Neural cell (in vitro differentiated cells): Measurements from ENCODE around the gene GALNT8. TPM values are rescaled to one million over a fixed set of nuclear protein-coding genes. Genes with fewer than 3 reads are reported as not detected.

Experiments used
- H2AFZ ChIP-seq: fragments of 200-600, 300-800 bp; sonication (generic), shearing (Covaris generic); 2 replicates; pipeline ENCODE4 v1.6.0; 2014; ENCODE audit warnings: low read depth, mild to moderate bottlenecking, antibody characterized with exemption, low read length, moderate library complexity
- H3F3A ChIP-seq: fragments of 200-600 bp; shearing (Covaris generic); 2 replicates; pipeline ENCODE4 v1.6.1; 2016; ENCODE audit warnings: mild to moderate bottlenecking, moderate library complexity, mixed read lengths, antibody characterized with exemption, low read length; ENCODE audit not compliant: insufficient read depth, poor library complexity, severe bottlenecking
- H3K27ac ChIP-seq: fragments of 200-600, 300-800 bp; sonication (generic), shearing (Covaris generic); 2 replicates; pipeline ENCODE4 v1.5.1; 2014; ENCODE audit warnings: mild to moderate bottlenecking, low read length, moderate library complexity
- H3K27me3 ChIP-seq: fragments of 300-800, 200-600 bp; sonication (generic), shearing (Covaris generic); 2 replicates; pipeline ENCODE4 v1.6.0; 2014; ENCODE audit warnings: mild to moderate bottlenecking, low read depth, low read length, moderate library complexity; ENCODE audit not compliant: insufficient read depth
- H3K36me3 ChIP-seq: fragments of 300-800, 200-600 bp; sonication (generic), shearing (Covaris generic); 2 replicates; pipeline ENCODE4 v1.5.1; 2014; ENCODE audit warnings: mild to moderate bottlenecking, antibody characterized with exemption, low read length, moderate library complexity; ENCODE audit not compliant: insufficient read depth
- H3K4me2 ChIP-seq: fragments of 300-800, 200-600 bp; sonication (generic), shearing (Covaris generic); 2 replicates; pipeline ENCODE4 v1.6.0; 2014; ENCODE audit warnings: mild to moderate bottlenecking, low read length
- H3K4me3 ChIP-seq: fragments of 300-800, 200-600 bp; sonication (generic), shearing (Covaris generic); 2 replicates; pipeline ENCODE4 v1.5.1; 2014; ENCODE audit warnings: mild to moderate bottlenecking, low read length, moderate library complexity
- H3K79me2 ChIP-seq: fragments of 200-600 bp; shearing (Covaris generic); replicated peaks from 2 replicates; pipeline ENCODE4 v1.6.0; 2014; ENCODE audit warnings: mild to moderate bottlenecking, low read length, moderate library complexity; ENCODE audit not compliant: insufficient read depth
- H3K9ac ChIP-seq: fragments of 300-800, 200-600 bp; sonication (generic), shearing (Covaris generic); 2 replicates; pipeline ENCODE4 v1.6.1; 2016; ENCODE audit warnings: mild to moderate bottlenecking, low read length, mixed read lengths
- H3K9me2 ChIP-seq: fragments of 200-600 bp; shearing (Covaris generic); 2 replicates; pipeline ENCODE4 v1.6.1; 2016; ENCODE audit warnings: mild to moderate bottlenecking, low read length, mixed read lengths; ENCODE audit not compliant: insufficient read depth
- H3K9me3 ChIP-seq: fragments of 200-600, 300-800 bp; sonication (generic), shearing (Covaris generic); 2 replicates; pipeline ENCODE4 v1.6.1; 2016; ENCODE audit warnings: mild to moderate bottlenecking, mixed run types, low read length, moderate library complexity, mixed read lengths
- H4K20me1 ChIP-seq: fragments of 200-600 bp; shearing (Covaris generic); 2 replicates; pipeline ENCODE4 v1.6.1; 2016; ENCODE audit warnings: mild to moderate bottlenecking, mixed run types; ENCODE audit not compliant: insufficient read depth
- EP300 ChIP-seq: fragments of 450-650 bp; conservative IDR thresholded peaks from 2 replicates; pipeline ENCODE4 v1.6.1; 2014; ENCODE audit warnings: antibody characterized with exemption, mild to moderate bottlenecking, moderate library complexity; ENCODE audit not compliant: poor library complexity, severe bottlenecking
- EZH2 ChIP-seq: fragments of 200-600, 300-800 bp; shearing (Covaris generic), sonication (generic); IDR thresholded peaks from 2 replicates; pipeline ENCODE4 v1.6.1; 2014; ENCODE audit warnings: antibody characterized with exemption, low read length, borderline replicate concordance, mild to moderate bottlenecking; ENCODE audit not compliant: insufficient read depth, poor library complexity, severe bottlenecking
- MXI1 ChIP-seq: fragments of 450-650 bp; conservative IDR thresholded peaks from 2 replicates; pipeline ENCODE4 v1.6.1; 2014; ENCODE audit warnings: antibody characterized with exemption, mild to moderate bottlenecking; ENCODE audit not compliant: poor library complexity, severe bottlenecking
- POLR2AphosphoS5 ChIP-seq: IDR thresholded peaks from 2 replicates; pipeline ENCODE4 v1.6.1; 2012
- RAD21 ChIP-seq: fragments of 450-650 bp; conservative IDR thresholded peaks from 2 replicates; pipeline ENCODE4 v1.6.1; 2014; ENCODE audit warnings: antibody characterized with exemption, mild to moderate bottlenecking, moderate library complexity
- SMC3 ChIP-seq: fragments of 450-650 bp; conservative IDR thresholded peaks from 2 replicates; pipeline ENCODE4 v1.6.1; 2014; ENCODE audit warnings: antibody characterized with exemption, mild to moderate bottlenecking, moderate library complexity; ENCODE audit not compliant: poor library complexity
- TAF1 ChIP-seq: IDR thresholded peaks from 2 replicates; pipeline ENCODE4 v1.6.1; 2012; ENCODE audit warnings: low read depth
- polyA plus RNA-seq: library from polyadenylated mRNA; depleted of rRNA; stranded (reverse); fragments of >200 nt; gene quantifications from 2 replicates; pipeline ENCODE4 v1.2.3, GENCODE V29; 2014
- TF ChIP-seq, protein P1 (sequence below): IDR thresholded peaks from 2 replicates; pipeline ENCODE4 v1.6.1; 2012; ENCODE audit warnings: borderline replicate concordance
- TF ChIP-seq, protein P2 (sequence below): fragments of 450-650 bp; IDR thresholded peaks from 2 replicates; pipeline ENCODE4 v1.5.1; 2014; ENCODE audit warnings: antibody characterized with exemption, mild to moderate bottlenecking, moderate library complexity; ENCODE audit not compliant: poor library complexity, severe bottlenecking

Gene GALNT8
- polyA plus RNA-seq, 1 donor from 2014 or later = 25.8 TPM

DNA sequence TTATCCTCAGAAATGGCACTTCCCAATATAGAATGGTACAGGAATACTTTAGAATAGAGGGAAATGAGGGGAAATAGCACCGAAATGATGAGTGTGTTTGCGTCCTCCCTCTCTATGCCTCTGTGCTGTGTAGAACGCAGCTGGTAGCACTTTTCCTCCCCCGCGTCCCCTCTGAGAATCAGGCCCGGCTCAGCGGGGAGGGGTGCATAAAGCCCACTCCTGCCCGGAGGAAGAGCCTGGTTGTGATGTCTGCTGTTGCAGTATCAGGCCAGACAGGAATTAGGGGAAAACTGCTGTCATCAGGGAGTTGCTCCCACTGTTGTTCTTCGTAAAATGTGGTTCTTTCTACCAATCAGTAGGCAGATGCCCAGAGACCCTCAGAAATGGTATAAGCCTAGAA is 76.0 kb downstream of the GALNT8 start:
- H2AFZ ChIP-seq = no peak overlapping the region
- TF ChIP-seq, protein P1, sequence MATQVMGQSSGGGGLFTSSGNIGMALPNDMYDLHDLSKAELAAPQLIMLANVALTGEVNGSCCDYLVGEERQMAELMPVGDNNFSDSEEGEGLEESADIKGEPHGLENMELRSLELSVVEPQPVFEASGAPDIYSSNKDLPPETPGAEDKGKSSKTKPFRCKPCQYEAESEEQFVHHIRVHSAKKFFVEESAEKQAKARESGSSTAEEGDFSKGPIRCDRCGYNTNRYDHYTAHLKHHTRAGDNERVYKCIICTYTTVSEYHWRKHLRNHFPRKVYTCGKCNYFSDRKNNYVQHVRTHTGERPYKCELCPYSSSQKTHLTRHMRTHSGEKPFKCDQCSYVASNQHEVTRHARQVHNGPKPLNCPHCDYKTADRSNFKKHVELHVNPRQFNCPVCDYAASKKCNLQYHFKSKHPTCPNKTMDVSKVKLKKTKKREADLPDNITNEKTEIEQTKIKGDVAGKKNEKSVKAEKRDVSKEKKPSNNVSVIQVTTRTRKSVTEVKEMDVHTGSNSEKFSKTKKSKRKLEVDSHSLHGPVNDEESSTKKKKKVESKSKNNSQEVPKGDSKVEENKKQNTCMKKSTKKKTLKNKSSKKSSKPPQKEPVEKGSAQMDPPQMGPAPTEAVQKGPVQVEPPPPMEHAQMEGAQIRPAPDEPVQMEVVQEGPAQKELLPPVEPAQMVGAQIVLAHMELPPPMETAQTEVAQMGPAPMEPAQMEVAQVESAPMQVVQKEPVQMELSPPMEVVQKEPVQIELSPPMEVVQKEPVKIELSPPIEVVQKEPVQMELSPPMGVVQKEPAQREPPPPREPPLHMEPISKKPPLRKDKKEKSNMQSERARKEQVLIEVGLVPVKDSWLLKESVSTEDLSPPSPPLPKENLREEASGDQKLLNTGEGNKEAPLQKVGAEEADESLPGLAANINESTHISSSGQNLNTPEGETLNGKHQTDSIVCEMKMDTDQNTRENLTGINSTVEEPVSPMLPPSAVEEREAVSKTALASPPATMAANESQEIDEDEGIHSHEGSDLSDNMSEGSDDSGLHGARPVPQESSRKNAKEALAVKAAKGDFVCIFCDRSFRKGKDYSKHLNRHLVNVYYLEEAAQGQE = no peak
- TF ChIP-seq MXI1 (no peak), TAF1 (no peak), SMC3 (no peak), EZH2 (no peak), EP300 (no peak), POLR2AphosphoS5 (no peak), RAD21 (no peak)
- TF ChIP-seq, protein P2, sequence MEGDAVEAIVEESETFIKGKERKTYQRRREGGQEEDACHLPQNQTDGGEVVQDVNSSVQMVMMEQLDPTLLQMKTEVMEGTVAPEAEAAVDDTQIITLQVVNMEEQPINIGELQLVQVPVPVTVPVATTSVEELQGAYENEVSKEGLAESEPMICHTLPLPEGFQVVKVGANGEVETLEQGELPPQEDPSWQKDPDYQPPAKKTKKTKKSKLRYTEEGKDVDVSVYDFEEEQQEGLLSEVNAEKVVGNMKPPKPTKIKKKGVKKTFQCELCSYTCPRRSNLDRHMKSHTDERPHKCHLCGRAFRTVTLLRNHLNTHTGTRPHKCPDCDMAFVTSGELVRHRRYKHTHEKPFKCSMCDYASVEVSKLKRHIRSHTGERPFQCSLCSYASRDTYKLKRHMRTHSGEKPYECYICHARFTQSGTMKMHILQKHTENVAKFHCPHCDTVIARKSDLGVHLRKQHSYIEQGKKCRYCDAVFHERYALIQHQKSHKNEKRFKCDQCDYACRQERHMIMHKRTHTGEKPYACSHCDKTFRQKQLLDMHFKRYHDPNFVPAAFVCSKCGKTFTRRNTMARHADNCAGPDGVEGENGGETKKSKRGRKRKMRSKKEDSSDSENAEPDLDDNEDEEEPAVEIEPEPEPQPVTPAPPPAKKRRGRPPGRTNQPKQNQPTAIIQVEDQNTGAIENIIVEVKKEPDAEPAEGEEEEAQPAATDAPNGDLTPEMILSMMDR = no peak
- H3K36me3 ChIP-seq = peaks cover 13% of the 10 kb centered on the region
- H3K27me3 ChIP-seq = no peaks in the 10 kb centered on the region
- no peaks in the 10 kb centered on the region for H3F3A ChIP-seq
- no peaks in the 10 kb centered on the region for H3K79me2 ChIP-seq
- H3K9ac ChIP-seq = no peak overlapping the region
- H4K20me1 ChIP-seq = no peaks in the 10 kb centered on the region
- no peaks in the 10 kb centered on the region for H3K9me3 ChIP-seq
- no peak overlapping the region for H3K27ac ChIP-seq
- no peaks in the 10 kb centered on the region for H3K9me2 ChIP-seq
- H3K4me3 ChIP-seq = no peak overlapping the region
- no peak overlapping the region for H3K4me2 ChIP-seq

DNA sequence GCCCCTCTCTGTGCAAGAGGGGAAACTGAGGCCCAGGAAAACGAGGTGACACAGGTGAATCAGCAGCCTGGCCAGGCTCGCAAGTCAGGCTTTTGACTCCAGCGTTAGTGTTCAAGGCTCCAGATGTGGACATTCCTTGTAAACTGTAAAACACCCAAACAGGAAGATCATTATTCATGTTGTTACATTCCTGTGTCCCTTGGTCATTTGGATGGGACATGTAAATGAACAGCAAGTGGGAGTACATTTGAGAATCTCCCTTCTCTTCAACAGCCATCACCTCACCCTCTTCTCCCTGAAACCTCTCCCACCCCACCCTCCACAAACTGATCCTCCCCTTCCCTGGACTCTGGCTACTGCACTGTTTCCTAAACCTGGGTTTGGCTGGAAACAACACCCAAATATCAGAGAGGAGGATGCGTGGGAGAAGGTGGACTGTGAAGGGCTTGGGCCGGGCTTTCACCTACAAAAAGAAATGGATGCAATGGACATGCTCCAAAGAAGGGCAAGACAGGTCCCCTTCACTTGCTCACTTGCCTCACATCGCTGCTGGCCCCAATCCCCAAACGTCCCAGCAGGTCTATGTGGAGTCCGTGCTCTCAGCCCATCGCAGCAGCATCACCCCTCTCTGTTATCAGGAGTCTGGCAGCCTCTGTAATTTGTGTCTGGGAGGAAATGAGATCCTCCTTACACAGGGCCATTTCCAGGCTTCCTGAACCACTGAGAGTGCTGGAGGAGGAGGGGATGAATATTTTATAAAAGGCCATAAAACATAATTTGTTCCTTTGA is 76.7 kb downstream of the GALNT8 start:
- H4K20me1 ChIP-seq = no peaks in the 10 kb centered on the region
- H3K27ac ChIP-seq = no peak overlapping the region
- H3K36me3 ChIP-seq = peaks cover 9% of the 10 kb centered on the region
- H2AFZ ChIP-seq = no peak overlapping the region
- H3K9me3 ChIP-seq = no peaks in the 10 kb centered on the region
- H3K9ac ChIP-seq = no peak overlapping the region
- H3F3A ChIP-seq = no peaks in the 10 kb centered on the region
- H3K4me3 ChIP-seq = no peak overlapping the region
- no peaks in the 10 kb centered on the region for H3K27me3 ChIP-seq
- no peak overlapping the region for H3K4me2 ChIP-seq
- H3K79me2 ChIP-seq = no peaks in the 10 kb centered on the region
- no peak for TF ChIP-seq SMC3
- no peaks in the 10 kb centered on the region for H3K9me2 ChIP-seq
